Neural cell (in vitro differentiated cells): Measurements from ENCODE around the gene RUSF1.

Experiments
- EP300 ChIP-seq: fragments of 450-650 bp; conservative IDR thresholded peaks from 2 replicates; pipeline ENCODE4 v1.6.1; 2014; ENCODE audit warnings: antibody characterized with exemption, mild to moderate bottlenecking, moderate library complexity; ENCODE audit not compliant: poor library complexity, severe bottlenecking
- EZH2 ChIP-seq: fragments of 200-600, 300-800 bp; shearing (Covaris generic), sonication (generic); IDR thresholded peaks from 2 replicates; pipeline ENCODE4 v1.6.1; 2014; ENCODE audit warnings: antibody characterized with exemption, low read length, borderline replicate concordance, mild to moderate bottlenecking; ENCODE audit not compliant: insufficient read depth, poor library complexity, severe bottlenecking
- POLR2AphosphoS5 ChIP-seq: IDR thresholded peaks from 2 replicates; pipeline ENCODE4 v1.6.1; 2012
- TAF1 ChIP-seq: IDR thresholded peaks from 2 replicates; pipeline ENCODE4 v1.6.1; 2012; ENCODE audit warnings: low read depth
- TF ChIP-seq, protein P1 (sequence below): fragments of 450-650 bp; IDR thresholded peaks from 2 replicates; pipeline ENCODE4 v1.5.1; 2014; ENCODE audit warnings: antibody characterized with exemption, mild to moderate bottlenecking, moderate library complexity; ENCODE audit not compliant: poor library complexity, severe bottlenecking

DNA sequence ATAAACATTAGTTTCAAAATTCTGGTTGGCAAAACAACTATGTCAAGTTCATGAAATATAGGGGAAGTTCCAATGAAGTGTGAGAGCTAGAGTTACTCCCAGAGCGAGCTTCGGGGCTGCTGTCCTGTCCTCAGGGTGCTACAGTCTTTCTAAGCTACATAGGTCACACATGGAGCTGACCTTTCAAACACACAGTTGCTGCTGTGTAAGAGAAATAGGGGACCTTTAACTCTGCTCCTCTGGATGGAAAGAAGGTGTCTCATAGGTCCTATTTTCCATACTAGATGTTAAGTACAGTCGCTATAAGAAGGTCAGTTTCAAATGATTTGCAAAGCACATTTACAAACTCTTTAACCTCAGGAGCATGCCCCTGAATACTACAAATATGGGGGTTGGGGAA, 13.2 kb upstream of the RUSF1 start:
- TF ChIP-seq TAF1 (no peak), EZH2 (no peak), EP300 (no peak), POLR2AphosphoS5 (no peak)
- TF ChIP-seq, protein P1, sequence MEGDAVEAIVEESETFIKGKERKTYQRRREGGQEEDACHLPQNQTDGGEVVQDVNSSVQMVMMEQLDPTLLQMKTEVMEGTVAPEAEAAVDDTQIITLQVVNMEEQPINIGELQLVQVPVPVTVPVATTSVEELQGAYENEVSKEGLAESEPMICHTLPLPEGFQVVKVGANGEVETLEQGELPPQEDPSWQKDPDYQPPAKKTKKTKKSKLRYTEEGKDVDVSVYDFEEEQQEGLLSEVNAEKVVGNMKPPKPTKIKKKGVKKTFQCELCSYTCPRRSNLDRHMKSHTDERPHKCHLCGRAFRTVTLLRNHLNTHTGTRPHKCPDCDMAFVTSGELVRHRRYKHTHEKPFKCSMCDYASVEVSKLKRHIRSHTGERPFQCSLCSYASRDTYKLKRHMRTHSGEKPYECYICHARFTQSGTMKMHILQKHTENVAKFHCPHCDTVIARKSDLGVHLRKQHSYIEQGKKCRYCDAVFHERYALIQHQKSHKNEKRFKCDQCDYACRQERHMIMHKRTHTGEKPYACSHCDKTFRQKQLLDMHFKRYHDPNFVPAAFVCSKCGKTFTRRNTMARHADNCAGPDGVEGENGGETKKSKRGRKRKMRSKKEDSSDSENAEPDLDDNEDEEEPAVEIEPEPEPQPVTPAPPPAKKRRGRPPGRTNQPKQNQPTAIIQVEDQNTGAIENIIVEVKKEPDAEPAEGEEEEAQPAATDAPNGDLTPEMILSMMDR, result no peak
